ENCODE results near the gene IGFBP4. TPM values are rescaled to one million over a fixed set of nuclear protein-coding genes. Genes with fewer than 3 reads are reported as not detected.

Gene IGFBP4
- total RNA-seq, 4 donors from 2014 or later: 234 to 334 (median 274) TPM

- DNase-seq: no peak
- Histone ChIP-seq H3K36me3 (peaks cover 0 to 3% of the 10 kb centered on the region in 2 donors), H3K4me1 (peaks cover 8 to 38% of the 10 kb centered on the region in 2 donors), H3K27me3 (no peaks in the 10 kb centered on the region), H3K27ac (peak overlapping the region in 2 of 3 donors; percentile 61 to 83), H3K4me3 (replicated peaks in 1 of 3) (no peak overlapping the region), H3K9me3 (no peaks in the 10 kb centered on the region)
- WGBS, 2 donors: 82 to 83% methylated on average over 7 of the region's 7 CpGs
- no peak for TF ChIP-seq CTCF (IDR thresholded peaks at IDR 0.05)
- TF ChIP-seq POLR2A (IDR thresholded peaks at IDR 0.05): no peak
- intact Hi-C loops (cut with DNase I): no loop called here
Observed at GRCh38 chr17:40484973-40485530, 41.8 kb downstream of the IGFBP4 start.

DNA sequence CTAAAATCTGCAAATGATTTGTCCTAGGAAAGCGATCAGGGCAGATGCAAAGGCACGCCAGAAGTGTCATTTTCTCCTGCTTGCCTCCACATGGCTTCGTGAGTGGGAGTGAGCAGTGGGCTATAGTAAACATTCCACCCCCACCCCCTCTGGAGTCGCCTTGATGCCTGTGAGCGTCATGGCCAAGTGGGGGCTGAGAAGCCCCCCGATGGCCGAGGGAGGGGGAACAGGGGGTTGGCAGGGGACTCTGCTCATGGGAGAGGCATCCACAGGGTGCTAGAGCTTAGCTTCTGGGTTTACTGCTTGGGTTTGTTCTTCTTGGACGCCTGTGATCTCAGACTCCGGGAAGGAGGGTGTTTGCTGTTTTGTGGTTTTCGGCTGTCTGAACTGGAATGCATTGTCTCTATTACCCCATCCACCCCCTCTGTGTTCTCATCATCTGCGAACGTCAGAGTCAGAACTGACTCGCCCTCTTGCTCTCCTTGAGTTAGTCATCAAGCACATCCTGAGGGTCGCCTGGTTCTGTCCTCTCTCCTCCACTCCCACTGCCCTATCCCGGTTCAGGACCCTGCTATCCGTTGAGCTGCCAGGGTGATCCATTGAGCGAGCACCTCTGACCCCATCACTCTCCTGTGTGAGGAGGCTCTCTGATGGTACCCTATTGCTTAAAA lies 42.7 kb downstream of the IGFBP4 start:
- Histone ChIP-seq H3K27me3 (no peaks in the 10 kb centered on the region), H3K4me3 (replicated peaks in 1 of 3) (no peak overlapping the region), H3K4me1 (peaks cover 18 to 40% of the 10 kb centered on the region in 2 donors), H3K9me3 (no peaks in the 10 kb centered on the region), H3K27ac (peak overlapping the region in 2 of 3 donors; percentile 61 to 83), H3K36me3 (peaks cover 0 to 3% of the 10 kb centered on the region in 2 donors)
- DNase-seq: no peak
- 57 to 66% methylated on average over 17 of the region's 17 CpGs for WGBS, 2 donors
- intact Hi-C loops (cut with DNase I): no loop called here
- TF ChIP-seq POLR2A (IDR thresholded peaks at IDR 0.05) (peak in 1 of 2 donors; percentile 15), CTCF (IDR thresholded peaks at IDR 0.05) (no peak)

- H3K4me3 ChIP-seq (replicated peaks in 1 of 3): no peak overlapping the region
- H3K36me3 ChIP-seq: peaks cover 0 to 3% of the 10 kb centered on the region in 2 donors
- no peaks in the 10 kb centered on the region for H3K9me3 ChIP-seq
- H3K27ac ChIP-seq: peak overlapping the region in 2 of 3 donors; percentile 49 to 83
- TF ChIP-seq CTCF (IDR thresholded peaks at IDR 0.05): no peak
- no peak for TF ChIP-seq POLR2A (IDR thresholded peaks at IDR 0.05)
- H3K27me3 ChIP-seq: no peaks in the 10 kb centered on the region
- WGBS, 2 donors: 92% methylated on average over 12 of the region's 12 CpGs
- no peak for DNase-seq
- intact Hi-C loops (cut with DNase I): no loop called here
- H3K4me1 ChIP-seq: peaks cover 23 to 44% of the 10 kb centered on the region in 2 donors
Observed at GRCh38 chr17:40486522-40487370, 43.5 kb downstream of the IGFBP4 start.

GRCh38 chr17:40487371-40488020 lies 44.2 kb downstream of the IGFBP4 start:
- H3K9me3 ChIP-seq: no peaks in the 10 kb centered on the region
- TF ChIP-seq POLR2A (IDR thresholded peaks at IDR 0.05): no peak
- no peak for TF ChIP-seq CTCF (IDR thresholded peaks at IDR 0.05)
- DNase-seq: no peak
- intact Hi-C loops (cut with DNase I): no loop called here
- H3K4me1 ChIP-seq: peaks cover 23 to 48% of the 10 kb centered on the region in 2 donors
- H3K27me3 ChIP-seq: no peaks in the 10 kb centered on the region
- H3K36me3 ChIP-seq: peaks cover 0 to 3% of the 10 kb centered on the region in 2 donors
- 91 to 100% methylated on average over 2 to 4 of the region's 7 CpGs for WGBS, 2 donors
- H3K27ac ChIP-seq: peak overlapping the region in 2 of 3 donors; percentile 83 to 85
- H3K4me3 ChIP-seq (replicated peaks in 1 of 3): no peak overlapping the region

Data from thyroid gland (tissue), 4 donors.